WTC11 (cell line): ENCODE results near the gene PPP3CA. TPM values are rescaled to one million over a fixed set of nuclear protein-coding genes. Genes with fewer than 3 reads are reported as not detected.

ENCODE experiments used
- ATAC-seq: fragments of 200-7000 bp; cut with Tn5 transposase; 2 replicates; pipeline ENCODE4 v1.10.0; 2021; ENCODE audit warnings: mild to moderate bottlenecking, moderate library complexity
- CTCF ChIA-PET: fragments of 300-600 bp; sonication (Branson Sonifier 250); formaldehyde crosslinking; loops from one replicate; lab custom pipeline; 2021; ENCODE audit warnings: antibody characterized with exemption; lab: Charles Lee
- POLR2A ChIA-PET: fragments of 350-600 bp; sonication (Branson Sonifier 250); formaldehyde crosslinking; loops from one replicate; lab custom pipeline; 2021; ENCODE audit warnings: antibody characterized with exemption; lab: Charles Lee
- DNase-seq: peaks from one replicate; pipeline ENCODE4 v3.0.0; 2021; ENCODE audit warnings: low spot score
- H3K27ac Mint-ChIP-seq: 2 replicates; pipeline ENCODE4 v1.8.0; 2021; ENCODE audit warnings: mixed read lengths
- H3K27me3 Mint-ChIP-seq: 2 replicates; pipeline ENCODE4 v1.8.0; 2021; ENCODE audit warnings: low read depth, mild to moderate bottlenecking, moderate library complexity, mixed read lengths
- H3K36me3 Mint-ChIP-seq: 2 replicates; pipeline ENCODE4 v1.8.0; 2021; ENCODE audit warnings: mixed read lengths
- H3K4me1 Mint-ChIP-seq: 2 replicates; pipeline ENCODE4 v1.8.0; 2022; ENCODE audit warnings: mixed read lengths
- H3K4me3 Mint-ChIP-seq: 2 replicates; pipeline ENCODE4 v1.8.0; 2021; ENCODE audit warnings: mild to moderate bottlenecking, moderate library complexity, mixed read lengths
- H3K9me3 Mint-ChIP-seq: 2 replicates; pipeline ENCODE4 v1.8.0; 2021; ENCODE audit warnings: mixed read lengths
- ELF4 ChIP-seq: sonication (generic); formaldehyde crosslinking; IDR thresholded peaks from 2 replicates; pipeline ENCODE4 v1.8.1; 2022; ENCODE audit warnings: low read depth, mild to moderate bottlenecking, moderate library complexity, missing genetic modification reagents
- ESRRA ChIP-seq: sonication (generic); formaldehyde crosslinking; IDR thresholded peaks from 2 replicates; pipeline ENCODE4 v1.8.1; 2022; ENCODE audit warnings: mild to moderate bottlenecking, missing genetic modification reagents, borderline replicate concordance
- FOXK1 ChIP-seq: sonication (generic); formaldehyde crosslinking; IDR thresholded peaks from 2 replicates; pipeline ENCODE4 v1.8.0; 2022; ENCODE audit warnings: mild to moderate bottlenecking, moderate library complexity, missing genetic modification reagents
- JAZF1 ChIP-seq: fragments of 250-450 bp; sonication (Bioruptor Pico); IDR thresholded peaks from 2 replicates; pipeline ENCODE4 v1.9.0; 2021; ENCODE audit warnings: moderate library complexity, mild to moderate bottlenecking, inconsistent platforms
- KAT7 ChIP-seq: sonication (generic); formaldehyde crosslinking; IDR thresholded peaks from 2 replicates; pipeline ENCODE4 v1.8.1; 2023; ENCODE audit warnings: missing genetic modification reagents, mild to moderate bottlenecking, borderline replicate concordance
- MXD4 ChIP-seq: fragments of 250-450 bp; sonication (Bioruptor Pico); IDR thresholded peaks from 2 replicates; pipeline ENCODE4 v1.8.0; 2021; ENCODE audit warnings: mild to moderate bottlenecking, moderate library complexity, borderline replicate concordance
- NR3C1 ChIP-seq: sonication (generic); formaldehyde crosslinking; conservative IDR thresholded peaks from 2 replicates; pipeline ENCODE4 v1.8.1; 2023; ENCODE audit warnings: low read depth, mild to moderate bottlenecking, missing genetic modification reagents
- OVOL2 ChIP-seq: fragments of 250-450 bp; sonication (Bioruptor Pico); IDR thresholded peaks from 2 replicates; pipeline ENCODE4 v1.9.0; 2021; ENCODE audit warnings: mild to moderate bottlenecking, borderline replicate concordance
- SMAD4 ChIP-seq: sonication (generic); formaldehyde crosslinking; IDR thresholded peaks from 2 replicates; pipeline ENCODE4 v1.8.0; 2022; ENCODE audit warnings: mild to moderate bottlenecking, missing genetic modification reagents
- SP1 ChIP-seq: sonication (generic); formaldehyde crosslinking; conservative IDR thresholded peaks from 2 replicates; pipeline ENCODE4 v1.8.1; 2022; ENCODE audit warnings: missing genetic modification reagents
- ZNF121 ChIP-seq: sonication (generic); formaldehyde crosslinking; IDR thresholded peaks from 2 replicates; pipeline ENCODE4 v1.8.0; 2023; ENCODE audit warnings: missing genetic modification reagents
- ZNF416 ChIP-seq: fragments of 250-450 bp; sonication (Bioruptor Pico); IDR thresholded peaks from 2 replicates; pipeline ENCODE4 v1.9.0; 2021; ENCODE audit warnings: mild to moderate bottlenecking, inconsistent platforms
- total RNA-seq: library from RNA; stranded (reverse); gene quantifications from 3 replicates; pipeline ENCODE4 v1.2.3, GENCODE V29; 2021
- TF ChIP-seq, protein P1 (sequence below): sonication (generic); formaldehyde crosslinking; IDR thresholded peaks from 2 replicates; pipeline ENCODE4 v1.8.0; 2023; ENCODE audit warnings: mild to moderate bottlenecking, missing genetic modification reagents
- TF ChIP-seq, protein P2 (sequence below): fragments of 250-450 bp; sonication (Bioruptor Pico); IDR thresholded peaks from 2 replicates; pipeline ENCODE4 v1.9.0; 2021; ENCODE audit warnings: moderate library complexity, mild to moderate bottlenecking, inconsistent platforms, borderline replicate concordance
- TF ChIP-seq, protein P3 (sequence below): sonication (generic); formaldehyde crosslinking; IDR thresholded peaks from 2 replicates; pipeline ENCODE4 v1.8.0; 2023; ENCODE audit warnings: missing genetic modification reagents
- TF ChIP-seq, protein P4 (sequence below): sonication (generic); formaldehyde crosslinking; IDR thresholded peaks from 2 replicates; pipeline ENCODE4 v1.8.0; 2022; ENCODE audit warnings: mild to moderate bottlenecking, missing genetic modification reagents
- TF ChIP-seq, protein P5 (sequence below): sonication (generic); formaldehyde crosslinking; IDR thresholded peaks from 2 replicates; pipeline ENCODE4 v1.8.1; 2022; ENCODE audit warnings: mild to moderate bottlenecking, missing genetic modification reagents, moderate library complexity, borderline replicate concordance
- TF ChIP-seq, protein P6 (sequence below): sonication (generic); formaldehyde crosslinking; IDR thresholded peaks from 2 replicates; pipeline ENCODE4 v1.8.0; 2023; ENCODE audit warnings: missing genetic modification reagents, mild to moderate bottlenecking, borderline replicate concordance
- TF ChIP-seq, protein P7 (sequence below): sonication (generic); formaldehyde crosslinking; IDR thresholded peaks from 2 replicates; pipeline ENCODE4 v1.8.1; 2023; ENCODE audit warnings: mild to moderate bottlenecking, missing genetic modification reagents, borderline replicate concordance

PPP3CA gene
- total RNA-seq, 1 experiment from 2014 or later: 41.6 TPM

DNA sequence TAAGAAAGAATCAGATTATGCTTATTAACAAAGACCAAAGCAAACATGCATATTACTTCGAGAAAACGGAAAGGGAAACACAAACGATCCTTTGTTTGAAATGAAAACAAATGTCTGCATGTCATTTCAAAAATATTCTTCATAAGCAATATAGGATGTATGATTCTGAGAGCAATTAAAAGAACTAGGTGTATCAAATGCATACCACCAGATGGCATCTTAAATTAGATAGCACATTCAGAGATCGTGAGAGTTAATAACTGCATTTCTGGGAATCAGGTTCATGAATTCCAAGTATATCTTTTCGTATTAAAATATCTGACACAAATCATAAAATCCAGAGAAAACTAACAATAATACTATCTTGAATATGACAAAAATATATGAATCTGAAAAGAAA is 159.5 kb downstream of the PPP3CA start:
- DNase-seq (no peak), ATAC-seq (no peak)
- H3K4me3 Mint-ChIP-seq: no peak overlapping the region
- peaks cover 12% of the 10 kb centered on the region for H3K9me3 Mint-ChIP-seq
- POLR2A ChIA-PET: no interaction called here
- CTCF ChIA-PET: no interaction called here
- TF ChIP-seq, protein P1, sequence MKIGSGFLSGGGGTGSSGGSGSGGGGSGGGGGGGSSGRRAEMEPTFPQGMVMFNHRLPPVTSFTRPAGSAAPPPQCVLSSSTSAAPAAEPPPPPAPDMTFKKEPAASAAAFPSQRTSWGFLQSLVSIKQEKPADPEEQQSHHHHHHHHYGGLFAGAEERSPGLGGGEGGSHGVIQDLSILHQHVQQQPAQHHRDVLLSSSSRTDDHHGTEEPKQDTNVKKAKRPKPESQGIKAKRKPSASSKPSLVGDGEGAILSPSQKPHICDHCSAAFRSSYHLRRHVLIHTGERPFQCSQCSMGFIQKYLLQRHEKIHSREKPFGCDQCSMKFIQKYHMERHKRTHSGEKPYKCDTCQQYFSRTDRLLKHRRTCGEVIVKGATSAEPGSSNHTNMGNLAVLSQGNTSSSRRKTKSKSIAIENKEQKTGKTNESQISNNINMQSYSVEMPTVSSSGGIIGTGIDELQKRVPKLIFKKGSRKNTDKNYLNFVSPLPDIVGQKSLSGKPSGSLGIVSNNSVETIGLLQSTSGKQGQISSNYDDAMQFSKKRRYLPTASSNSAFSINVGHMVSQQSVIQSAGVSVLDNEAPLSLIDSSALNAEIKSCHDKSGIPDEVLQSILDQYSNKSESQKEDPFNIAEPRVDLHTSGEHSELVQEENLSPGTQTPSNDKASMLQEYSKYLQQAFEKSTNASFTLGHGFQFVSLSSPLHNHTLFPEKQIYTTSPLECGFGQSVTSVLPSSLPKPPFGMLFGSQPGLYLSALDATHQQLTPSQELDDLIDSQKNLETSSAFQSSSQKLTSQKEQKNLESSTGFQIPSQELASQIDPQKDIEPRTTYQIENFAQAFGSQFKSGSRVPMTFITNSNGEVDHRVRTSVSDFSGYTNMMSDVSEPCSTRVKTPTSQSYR: no peak
- TF ChIP-seq ESRRA (CRISPR knock-in tag) (no peak), SP1 (CRISPR knock-in tag) (no peak), ELF4 (no peak), JAZF1 (no peak), ZNF121 (no peak), NR3C1 (CRISPR knock-in tag) (no peak), FOXK1 (CRISPR knock-in tag) (no peak), OVOL2 (CRISPR knock-in tag) (no peak), KAT7 (CRISPR knock-in tag) (no peak), SMAD4 (CRISPR knock-in tag) (no peak), ZNF416 (CRISPR knock-in tag) (no peak), MXD4 (CRISPR knock-in tag) (no peak)
- TF ChIP-seq, protein P2, sequence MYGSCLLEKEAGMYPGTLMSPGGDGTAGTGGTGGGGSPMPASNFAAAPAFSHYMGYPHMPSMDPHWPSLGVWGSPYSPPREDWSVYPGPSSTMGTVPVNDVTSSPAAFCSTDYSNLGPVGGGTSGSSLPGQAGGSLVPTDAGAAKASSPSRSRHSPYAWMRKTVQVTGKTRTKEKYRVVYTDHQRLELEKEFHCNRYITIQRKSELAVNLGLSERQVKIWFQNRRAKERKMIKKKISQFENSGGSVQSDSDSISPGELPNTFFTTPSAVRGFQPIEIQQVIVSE (CRISPR knock-in tag): no peak
- TF ChIP-seq, protein P3, sequence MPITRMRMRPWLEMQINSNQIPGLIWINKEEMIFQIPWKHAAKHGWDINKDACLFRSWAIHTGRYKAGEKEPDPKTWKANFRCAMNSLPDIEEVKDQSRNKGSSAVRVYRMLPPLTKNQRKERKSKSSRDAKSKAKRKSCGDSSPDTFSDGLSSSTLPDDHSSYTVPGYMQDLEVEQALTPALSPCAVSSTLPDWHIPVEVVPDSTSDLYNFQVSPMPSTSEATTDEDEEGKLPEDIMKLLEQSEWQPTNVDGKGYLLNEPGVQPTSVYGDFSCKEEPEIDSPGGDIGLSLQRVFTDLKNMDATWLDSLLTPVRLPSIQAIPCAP: no peak
- TF ChIP-seq, protein P4, sequence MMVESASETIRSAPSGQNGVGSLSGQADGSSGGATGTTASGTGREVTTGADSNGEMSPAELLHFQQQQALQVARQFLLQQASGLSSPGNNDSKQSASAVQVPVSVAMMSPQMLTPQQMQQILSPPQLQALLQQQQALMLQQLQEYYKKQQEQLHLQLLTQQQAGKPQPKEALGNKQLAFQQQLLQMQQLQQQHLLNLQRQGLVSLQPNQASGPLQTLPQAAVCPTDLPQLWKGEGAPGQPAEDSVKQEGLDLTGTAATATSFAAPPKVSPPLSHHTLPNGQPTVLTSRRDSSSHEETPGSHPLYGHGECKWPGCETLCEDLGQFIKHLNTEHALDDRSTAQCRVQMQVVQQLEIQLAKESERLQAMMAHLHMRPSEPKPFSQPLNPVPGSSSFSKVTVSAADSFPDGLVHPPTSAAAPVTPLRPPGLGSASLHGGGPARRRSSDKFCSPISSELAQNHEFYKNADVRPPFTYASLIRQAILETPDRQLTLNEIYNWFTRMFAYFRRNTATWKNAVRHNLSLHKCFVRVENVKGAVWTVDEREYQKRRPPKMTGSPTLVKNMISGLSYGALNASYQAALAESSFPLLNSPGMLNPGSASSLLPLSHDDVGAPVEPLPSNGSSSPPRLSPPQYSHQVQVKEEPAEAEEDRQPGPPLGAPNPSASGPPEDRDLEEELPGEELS (CRISPR knock-in tag): no peak
- TF ChIP-seq, protein P5, sequence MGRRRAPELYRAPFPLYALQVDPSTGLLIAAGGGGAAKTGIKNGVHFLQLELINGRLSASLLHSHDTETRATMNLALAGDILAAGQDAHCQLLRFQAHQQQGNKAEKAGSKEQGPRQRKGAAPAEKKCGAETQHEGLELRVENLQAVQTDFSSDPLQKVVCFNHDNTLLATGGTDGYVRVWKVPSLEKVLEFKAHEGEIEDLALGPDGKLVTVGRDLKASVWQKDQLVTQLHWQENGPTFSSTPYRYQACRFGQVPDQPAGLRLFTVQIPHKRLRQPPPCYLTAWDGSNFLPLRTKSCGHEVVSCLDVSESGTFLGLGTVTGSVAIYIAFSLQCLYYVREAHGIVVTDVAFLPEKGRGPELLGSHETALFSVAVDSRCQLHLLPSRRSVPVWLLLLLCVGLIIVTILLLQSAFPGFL (CRISPR knock-in tag): no peak
- TF ChIP-seq, protein P6, sequence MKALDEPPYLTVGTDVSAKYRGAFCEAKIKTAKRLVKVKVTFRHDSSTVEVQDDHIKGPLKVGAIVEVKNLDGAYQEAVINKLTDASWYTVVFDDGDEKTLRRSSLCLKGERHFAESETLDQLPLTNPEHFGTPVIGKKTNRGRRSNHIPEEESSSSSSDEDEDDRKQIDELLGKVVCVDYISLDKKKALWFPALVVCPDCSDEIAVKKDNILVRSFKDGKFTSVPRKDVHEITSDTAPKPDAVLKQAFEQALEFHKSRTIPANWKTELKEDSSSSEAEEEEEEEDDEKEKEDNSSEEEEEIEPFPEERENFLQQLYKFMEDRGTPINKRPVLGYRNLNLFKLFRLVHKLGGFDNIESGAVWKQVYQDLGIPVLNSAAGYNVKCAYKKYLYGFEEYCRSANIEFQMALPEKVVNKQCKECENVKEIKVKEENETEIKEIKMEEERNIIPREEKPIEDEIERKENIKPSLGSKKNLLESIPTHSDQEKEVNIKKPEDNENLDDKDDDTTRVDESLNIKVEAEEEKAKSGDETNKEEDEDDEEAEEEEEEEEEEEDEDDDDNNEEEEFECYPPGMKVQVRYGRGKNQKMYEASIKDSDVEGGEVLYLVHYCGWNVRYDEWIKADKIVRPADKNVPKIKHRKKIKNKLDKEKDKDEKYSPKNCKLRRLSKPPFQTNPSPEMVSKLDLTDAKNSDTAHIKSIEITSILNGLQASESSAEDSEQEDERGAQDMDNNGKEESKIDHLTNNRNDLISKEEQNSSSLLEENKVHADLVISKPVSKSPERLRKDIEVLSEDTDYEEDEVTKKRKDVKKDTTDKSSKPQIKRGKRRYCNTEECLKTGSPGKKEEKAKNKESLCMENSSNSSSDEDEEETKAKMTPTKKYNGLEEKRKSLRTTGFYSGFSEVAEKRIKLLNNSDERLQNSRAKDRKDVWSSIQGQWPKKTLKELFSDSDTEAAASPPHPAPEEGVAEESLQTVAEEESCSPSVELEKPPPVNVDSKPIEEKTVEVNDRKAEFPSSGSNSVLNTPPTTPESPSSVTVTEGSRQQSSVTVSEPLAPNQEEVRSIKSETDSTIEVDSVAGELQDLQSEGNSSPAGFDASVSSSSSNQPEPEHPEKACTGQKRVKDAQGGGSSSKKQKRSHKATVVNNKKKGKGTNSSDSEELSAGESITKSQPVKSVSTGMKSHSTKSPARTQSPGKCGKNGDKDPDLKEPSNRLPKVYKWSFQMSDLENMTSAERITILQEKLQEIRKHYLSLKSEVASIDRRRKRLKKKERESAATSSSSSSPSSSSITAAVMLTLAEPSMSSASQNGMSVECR (CRISPR knock-in tag): no peak
- TF ChIP-seq, protein P7, sequence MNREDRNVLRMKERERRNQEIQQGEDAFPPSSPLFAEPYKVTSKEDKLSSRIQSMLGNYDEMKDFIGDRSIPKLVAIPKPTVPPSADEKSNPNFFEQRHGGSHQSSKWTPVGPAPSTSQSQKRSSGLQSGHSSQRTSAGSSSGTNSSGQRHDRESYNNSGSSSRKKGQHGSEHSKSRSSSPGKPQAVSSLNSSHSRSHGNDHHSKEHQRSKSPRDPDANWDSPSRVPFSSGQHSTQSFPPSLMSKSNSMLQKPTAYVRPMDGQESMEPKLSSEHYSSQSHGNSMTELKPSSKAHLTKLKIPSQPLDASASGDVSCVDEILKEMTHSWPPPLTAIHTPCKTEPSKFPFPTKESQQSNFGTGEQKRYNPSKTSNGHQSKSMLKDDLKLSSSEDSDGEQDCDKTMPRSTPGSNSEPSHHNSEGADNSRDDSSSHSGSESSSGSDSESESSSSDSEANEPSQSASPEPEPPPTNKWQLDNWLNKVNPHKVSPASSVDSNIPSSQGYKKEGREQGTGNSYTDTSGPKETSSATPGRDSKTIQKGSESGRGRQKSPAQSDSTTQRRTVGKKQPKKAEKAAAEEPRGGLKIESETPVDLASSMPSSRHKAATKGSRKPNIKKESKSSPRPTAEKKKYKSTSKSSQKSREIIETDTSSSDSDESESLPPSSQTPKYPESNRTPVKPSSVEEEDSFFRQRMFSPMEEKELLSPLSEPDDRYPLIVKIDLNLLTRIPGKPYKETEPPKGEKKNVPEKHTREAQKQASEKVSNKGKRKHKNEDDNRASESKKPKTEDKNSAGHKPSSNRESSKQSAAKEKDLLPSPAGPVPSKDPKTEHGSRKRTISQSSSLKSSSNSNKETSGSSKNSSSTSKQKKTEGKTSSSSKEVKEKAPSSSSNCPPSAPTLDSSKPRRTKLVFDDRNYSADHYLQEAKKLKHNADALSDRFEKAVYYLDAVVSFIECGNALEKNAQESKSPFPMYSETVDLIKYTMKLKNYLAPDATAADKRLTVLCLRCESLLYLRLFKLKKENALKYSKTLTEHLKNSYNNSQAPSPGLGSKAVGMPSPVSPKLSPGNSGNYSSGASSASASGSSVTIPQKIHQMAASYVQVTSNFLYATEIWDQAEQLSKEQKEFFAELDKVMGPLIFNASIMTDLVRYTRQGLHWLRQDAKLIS (CRISPR knock-in tag): no peak
- peaks cover 49% of the 10 kb centered on the region for H3K4me1 Mint-ChIP-seq
- no peak overlapping the region for H3K27ac Mint-ChIP-seq
- H3K36me3 Mint-ChIP-seq: peaks cover 11% of the 10 kb centered on the region
- no peaks in the 10 kb centered on the region for H3K27me3 Mint-ChIP-seq
